H1 (cell line): ENCODE measurements around the gene DYRK2. TPM values are rescaled to one million over a fixed set of nuclear protein-coding genes. Genes with fewer than 3 reads are reported as not detected.

Experiments
- CTCF ChIA-PET: fragments of 300-600 bp; sonication (Branson Sonifier 250); formaldehyde crosslinking; loops from one replicate; lab custom pipeline; 2021; ENCODE audit not compliant: partially characterized antibody; lab: Charles Lee
- POLR2A ChIA-PET: fragments of 300-600 bp; sonication (Branson Sonifier 250); formaldehyde crosslinking; loops from one replicate; lab custom pipeline; 2021; ENCODE audit warnings: inconsistent platforms; ENCODE audit not compliant: partially characterized antibody; lab: Charles Lee
- DNase-seq, 2 experiments: peaks; one replicate each; pipeline versions ENCODE4 v3.0.0 to v3.0.0-alpha.2; 2010 to 2022; ENCODE audit warnings: low spot score in 2 of 2, low read depth in 1 of 2, mixed read lengths in 1 of 2
- FAIRE-seq: peaks from 2 replicates; lab custom pipeline; 2011; peaks lifted over from hg19 to GRCh38; lab: Jason Lieb, UNC
- H2AFZ ChIP-seq: 2 replicates; pipeline ENCODE4 v1.8.1; 2012; ENCODE audit warnings: low read length, inconsistent platforms
- H2AK5ac ChIP-seq: 2 replicates; pipeline ENCODE4 v1.6.1; 2013; ENCODE audit warnings: low read depth, low read length
- H2BK120ac ChIP-seq: replicated peaks from 2 replicates; pipeline ENCODE3; 2013; ENCODE audit warnings: low read depth, low read length, inconsistent platforms
- H2BK12ac ChIP-seq: 2 replicates; pipeline ENCODE4 v1.6.1; 2013; ENCODE audit warnings: low read depth, low read length
- H2BK15ac ChIP-seq: 2 replicates; pipeline ENCODE4 v1.6.1; 2013; ENCODE audit warnings: low read length
- H2BK20ac ChIP-seq: 2 replicates; pipeline ENCODE4 v1.6.1; 2013; ENCODE audit warnings: low read length
- H2BK5ac ChIP-seq: 2 replicates; pipeline ENCODE4 v1.6.1; 2013; ENCODE audit warnings: low read depth, low read length
- H3K14ac ChIP-seq: 2 replicates; pipeline ENCODE4 v1.6.1; 2013; ENCODE audit warnings: inconsistent platforms; ENCODE audit not compliant: insufficient read length
- H3K18ac ChIP-seq: 2 replicates; pipeline ENCODE4 v1.6.1; 2013; ENCODE audit warnings: low read length; ENCODE audit errors: extremely low read depth
- H3K23ac ChIP-seq: 2 replicates; pipeline ENCODE4 v1.6.1; 2013; ENCODE audit warnings: inconsistent platforms; ENCODE audit not compliant: insufficient read length
- H3K23me2 ChIP-seq: 2 replicates; pipeline ENCODE4 v1.6.1; 2013; ENCODE audit warnings: low read depth, low read length
- H3K27ac ChIP-seq: 2 replicates; pipeline ENCODE4 v1.6.1; 2011; ENCODE audit warnings: low read depth, low read length, inconsistent platforms
- H3K27me3 ChIP-seq, 4 experiments: replicated peaks in 1 of 4; 1 replicate in 1 of 4; 2 replicates in 3 of 4; pipeline versions ENCODE4 v1.6.1 to v1.8.1; 2011 to 2013; ENCODE audit warnings: low read length in 3 of 4, mild to moderate bottlenecking in 3 of 4, inconsistent platforms in 2 of 4, mixed read lengths in 2 of 4, moderate library complexity in 1 of 4; ENCODE audit not compliant: control insufficient read depth in 3 of 4, insufficient read depth in 3 of 4; ENCODE audit errors: extremely low read depth in 1 of 4
- H3K36me3 ChIP-seq, 4 experiments: 2 replicates each; pipeline versions ENCODE4 v1.6.1 to v1.8.1; 2011 to 2013; ENCODE audit warnings: mild to moderate bottlenecking in 4 of 4, low read length in 3 of 4, moderate library complexity in 2 of 4, control low read depth in 1 of 4, inconsistent platforms in 1 of 4; ENCODE audit not compliant: insufficient read depth in 4 of 4, control insufficient read depth in 2 of 4
- H3K4ac ChIP-seq: replicated peaks from 2 replicates; pipeline ENCODE3; 2013; ENCODE audit warnings: low read length, low read depth, mixed read lengths, inconsistent platforms; ENCODE audit not compliant: insufficient read length
- H3K4me1 ChIP-seq, 4 experiments: replicated peaks in 1 of 4; 1 replicate in 1 of 4; 2 replicates in 3 of 4; pipeline versions ENCODE4 v1.6.1 to v1.8.1; 2011 to 2013; ENCODE audit warnings: low read length in 3 of 4, inconsistent platforms in 2 of 4, mixed read lengths in 1 of 4; ENCODE audit not compliant: insufficient read depth in 4 of 4, control insufficient read depth in 3 of 4
- H3K4me2 ChIP-seq, 2 experiments: 2 replicates each; pipeline versions ENCODE4 v1.6.1 to v1.8.1; 2011 to 2013; ENCODE audit warnings: low read depth in 2 of 2, low read length in 2 of 2, control low read depth in 1 of 2, inconsistent platforms in 1 of 2, mild to moderate bottlenecking in 1 of 2; ENCODE audit not compliant: insufficient read depth in 1 of 2
- H3K4me3 ChIP-seq, 4 experiments: fragments of 200-600, 300-600 bp in 1 of 4; sonication (generic), shearing (Covaris generic), sonication (Bioruptor Twin) in 1 of 4; 2 replicates each; pipeline versions ENCODE4 v1.5.1 to v1.8.1; 2011 to 2016; ENCODE audit warnings: low read length in 4 of 4, low read depth in 3 of 4, control low read depth in 2 of 4, inconsistent platforms in 2 of 4, mild to moderate bottlenecking in 2 of 4, mixed read lengths in 1 of 4, moderate library complexity in 1 of 4; ENCODE audit not compliant: insufficient read depth in 2 of 4; ENCODE audit errors: extremely low read depth in 1 of 4
- H3K56ac ChIP-seq: replicated peaks from 2 replicates; pipeline ENCODE3; 2013; ENCODE audit warnings: low read depth, mild to moderate bottlenecking, mixed read lengths, low read length, inconsistent platforms; ENCODE audit not compliant: insufficient read length
- H3K79me1 ChIP-seq: 2 replicates; pipeline ENCODE4 v1.6.1; 2013; ENCODE audit warnings: low read depth, low read length, control low read depth
- H3K79me2 ChIP-seq, 2 experiments: 2 replicates each; pipeline versions ENCODE4 v1.6.1 to v1.8.1; 2012 to 2013; ENCODE audit warnings: low read length in 2 of 2, mild to moderate bottlenecking in 2 of 2, inconsistent platforms in 1 of 2; ENCODE audit not compliant: insufficient read depth in 2 of 2, control insufficient read depth in 1 of 2
- H3K9ac ChIP-seq, 4 experiments: replicated peaks in 1 of 4; 1 replicate in 1 of 4; 2 replicates in 3 of 4; pipeline versions ENCODE4 v1.6.1 to v1.8.1; 2011 to 2013; ENCODE audit warnings: low read depth in 3 of 4, low read length in 3 of 4, control low read depth in 2 of 4, mild to moderate bottlenecking in 2 of 4, moderate library complexity in 2 of 4, inconsistent platforms in 1 of 4; ENCODE audit errors: extremely low read depth in 1 of 4
- H3K9me3 ChIP-seq, 2 experiments: 2 replicates each; pipeline versions ENCODE4 v1.6.1 to v1.8.1; 2012 to 2013; ENCODE audit warnings: mild to moderate bottlenecking in 2 of 2, moderate library complexity in 2 of 2, control low read depth in 1 of 2, inconsistent platforms in 1 of 2, low read depth in 1 of 2, low read length in 1 of 2, mixed read lengths in 1 of 2; ENCODE audit not compliant: insufficient read depth in 2 of 2
- H4K20me1 ChIP-seq, 2 experiments: replicated peaks in 1 of 2; 2 replicates each; pipeline versions ENCODE3 to v1.8.1; 2011 to 2013; ENCODE audit warnings: inconsistent platforms in 2 of 2, low read length in 2 of 2, mild to moderate bottlenecking in 1 of 2; ENCODE audit not compliant: insufficient read depth in 2 of 2, control insufficient read depth in 1 of 2
- H4K5ac ChIP-seq: 2 replicates; pipeline ENCODE4 v1.6.1; 2013; ENCODE audit warnings: low read length, low read depth, mixed read lengths, inconsistent platforms; ENCODE audit not compliant: insufficient read length
- H4K8ac ChIP-seq: 2 replicates; pipeline ENCODE4 v1.8.0; 2013; ENCODE audit warnings: mild to moderate bottlenecking, moderate library complexity, low read length, inconsistent platforms; ENCODE audit not compliant: insufficient read depth; ENCODE audit errors: extremely low read depth
- H4K91ac ChIP-seq: replicated peaks from 2 replicates; pipeline ENCODE3; 2013; ENCODE audit warnings: low read length, mixed read lengths, inconsistent platforms; ENCODE audit not compliant: insufficient read length
- CBX8 ChIP-seq: fragments of 300-800, 300-1000 bp; sonication (generic); IDR thresholded peaks from 2 replicates; pipeline ENCODE4 v1.7.1; 2016; ENCODE audit warnings: low read depth, low read length, borderline replicate concordance
- EZH2 ChIP-seq: fragments of 200-600 bp; sonication (generic); IDR thresholded peaks from 2 replicates; pipeline ENCODE4 v1.7.1; 2012; ENCODE audit warnings: low read depth, mild to moderate bottlenecking, moderate library complexity, low read length, inconsistent platforms; ENCODE audit not compliant: severe bottlenecking
- FOSL1 ChIP-seq: IDR thresholded peaks from 2 replicates; pipeline ENCODE4 v1.6.1; 2011; ENCODE audit warnings: mild to moderate bottlenecking, low read depth, low read length, moderate library complexity; ENCODE audit not compliant: insufficient read depth
- GABPA ChIP-seq: IDR thresholded peaks from 2 replicates; pipeline ENCODE4 v1.6.1; 2011; ENCODE audit warnings: mild to moderate bottlenecking, low read length, moderate library complexity, borderline replicate concordance; ENCODE audit not compliant: insufficient read depth
- HDAC6 ChIP-seq: IDR thresholded peaks from one replicate; pipeline ENCODE4 v1.7.1; 2012; ENCODE audit warnings: low read depth, mild to moderate bottlenecking, inconsistent platforms, low read length, moderate library complexity
- JUND ChIP-seq: IDR thresholded peaks from 2 replicates; pipeline ENCODE4 v1.6.1; 2011; ENCODE audit warnings: mild to moderate bottlenecking, improper control_type of control experiment, low read length
- KDM1A ChIP-seq: fragments of 200-600, 300-600 bp; sonication (generic); IDR thresholded peaks from 2 replicates; pipeline ENCODE4 v1.7.1; 2016; ENCODE audit warnings: mild to moderate bottlenecking, low read length, borderline replicate concordance
- KDM5A ChIP-seq: fragments of 200-600 bp; IDR thresholded peaks from 2 replicates; pipeline ENCODE4 v1.7.1; 2012; ENCODE audit warnings: mild to moderate bottlenecking, low read length, inconsistent platforms, mixed read lengths
- NRF1 ChIP-seq: IDR thresholded peaks from 2 replicates; pipeline ENCODE4 v1.6.1; 2011; ENCODE audit warnings: mild to moderate bottlenecking, low read depth, low read length, improper control_type of control experiment
- POLR2A ChIP-seq, 2 experiments: IDR thresholded peaks; 1 replicate in 1 of 2; 2 replicates in 1 of 2; pipeline ENCODE4 v1.6.1; 2011; ENCODE audit warnings: low read depth in 2 of 2, low read length in 2 of 2, mild to moderate bottlenecking in 2 of 2; ENCODE audit errors: control extremely low read depth in 1 of 2
- SIRT6 ChIP-seq: IDR thresholded peaks from one replicate; pipeline ENCODE4 v1.7.1; 2012; ENCODE audit warnings: low read length, inconsistent platforms
- SIX5 ChIP-seq: IDR thresholded peaks from 2 replicates; pipeline ENCODE4 v1.6.1; 2011; ENCODE audit warnings: mild to moderate bottlenecking, low read depth, low read length
- SP1 ChIP-seq: IDR thresholded peaks from 2 replicates; pipeline ENCODE4 v1.6.1; 2011; ENCODE audit warnings: low read depth, low read length
- YY1 ChIP-seq: IDR thresholded peaks from 2 replicates; pipeline ENCODE4 v1.6.1; 2011; ENCODE audit warnings: low read depth, mild to moderate bottlenecking, low read length
- WGBS, 2 experiments: shearing (Covaris generic) in 1 of 2; methylation state at CpG; one replicate each; pipeline versions ENCODE4 v1.1.6 to v1.1.7; 2013 to 2015; ENCODE audit warnings: low lambda C conversion rate in 2 of 2, mixed read lengths in 2 of 2, inconsistent platforms in 1 of 2, low coverage in 1 of 2, missing lambda C conversion rate in 1 of 2; ENCODE audit not compliant: insufficient replicate concordance in 2 of 2, insufficient coverage in 1 of 2, insufficient read length in 1 of 2; ENCODE audit errors: extremely low coverage in 1 of 2, missing lambda C conversion rate in 1 of 2; 5-methylcytosine and 5-hydroxymethylcytosine counted together
- polyA plus RNA-seq, 7 experiments: library from polyadenylated mRNA; depleted of rRNA in 3 of 7; stranded (reverse) in 5 of 7; unstranded in 2 of 7; fragments of >200 nt in 5 of 7; fragments of 200-250 nt in 2 of 7; gene quantifications; 1 replicate in 5 of 7; 2 replicates in 1 of 7; 4 replicates in 1 of 7; pipeline versions ENCODE4 v1.2.1 to v1.2.3, GENCODE V29; 2011 to 2013; ENCODE audit warnings: missing spikeins in 2 of 7, mixed read lengths in 2 of 7
- total RNA-seq: library from RNA; stranded (reverse); fragmentation: NEBNext Ultra II Directional; extraction: Animal tissue kit (Norgen Biotek cat#: 25700); gene quantifications from 2 replicates; pipeline ENCODE4 v1.2.1, GENCODE V29; 2021
- TF ChIP-seq, protein P1 (sequence below): IDR thresholded peaks from 2 replicates; pipeline ENCODE4 v1.6.1; 2012; ENCODE audit warnings: inconsistent platforms

DYRK2 gene
- total and polyA plus RNA-seq, 2 of the 8 experiments (the other 6 are each of a cell fraction or from before 2014, with no cell fraction given), result 11.2 to 31.6 TPM

DNA sequence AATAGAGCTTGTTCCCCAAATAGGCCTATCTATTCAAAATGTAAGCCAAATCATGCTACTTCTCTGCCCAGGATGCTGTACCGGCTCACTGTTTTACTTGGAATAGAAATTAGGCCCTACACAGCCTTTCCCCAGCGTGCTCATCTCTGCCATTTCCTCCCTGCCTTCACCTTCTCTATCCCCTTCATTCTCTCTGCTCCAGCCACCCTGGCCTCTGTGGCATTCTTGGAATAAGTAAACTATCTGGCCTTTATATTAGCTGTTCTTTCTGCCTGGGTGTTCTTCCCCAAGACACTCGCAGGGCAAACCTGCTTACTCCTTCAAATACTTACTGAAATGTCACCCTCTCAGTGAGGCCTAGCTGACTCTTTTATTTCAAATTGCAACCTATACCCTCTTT lies 30.9 kb upstream of the DYRK2 start:
- H3K27ac ChIP-seq, result no peak overlapping the region
- no peak overlapping the region for H2BK20ac ChIP-seq
- H3K23me2 ChIP-seq, result no peaks in the 10 kb centered on the region
- no peak overlapping the region for H2BK120ac ChIP-seq
- 87% methylated on average over 3 of the region's 3 CpGs; no CpG with 5 or more reads in 1 of the 2 experiments for WGBS, 2 experiments
- no peaks in the 10 kb centered on the region for H4K20me1 ChIP-seq
- no peaks in the 10 kb centered on the region for H3K79me1 ChIP-seq
- DNase-seq (no peak), FAIRE-seq (no peak)
- H3K79me2 ChIP-seq, result no peaks in the 10 kb centered on the region
- ChIA-PET CTCF (interaction anchor here (1.0 to 1.5 kb wide), 4 partner anchors 11 to 326 kb away, joined by 3 to 6 read pairs (median 3); no protein-coding TSS in a partner anchor), POLR2A (interaction anchor here (0.9 kb wide), 1 partner anchor 13 kb away, joined by 3 read pairs; no protein-coding TSS in a partner anchor)
- no peaks in the 10 kb centered on the region for H3K4me1 ChIP-seq
- 0 out of 4 replicates have a peak, but pooled peaks cover 2 to 4% of the 10 kb centered on the region in 2 experiments for H3K9me3 ChIP-seq
- H4K91ac ChIP-seq, result no peak overlapping the region
- no peak overlapping the region for H3K9ac ChIP-seq
- H2BK15ac ChIP-seq, result no peak overlapping the region
- H3K23ac ChIP-seq, result no peak overlapping the region
- no peak overlapping the region for H3K18ac ChIP-seq
- no peak overlapping the region for H4K8ac ChIP-seq
- no peak overlapping the region for H3K4ac ChIP-seq
- H4K5ac ChIP-seq, result no peak overlapping the region
- H3K36me3 ChIP-seq, result no peaks in the 10 kb centered on the region
- no peak overlapping the region for H2BK12ac ChIP-seq
- no peak overlapping the region for H3K4me2 ChIP-seq
- H3K4me3 ChIP-seq, result no peak overlapping the region
- H3K14ac ChIP-seq, result no peak overlapping the region
- no peak overlapping the region for H2AK5ac ChIP-seq
- H2AFZ ChIP-seq, result peak overlapping the region; percentile 40; the same call in 1 of the 2 replicates
- H2BK5ac ChIP-seq, result no peak overlapping the region
- H3K27me3 ChIP-seq, result no peaks in the 10 kb centered on the region
- no peak overlapping the region for H3K56ac ChIP-seq
- TF ChIP-seq SP1 (no peak), SIX5 (no peak), KDM5A (no peak), FOSL1 (no peak), JUND (no peak), CBX8 (no peak), NRF1 (no peak), HDAC6 (no peak), GABPA (no peak), POLR2A (IDR thresholded peaks at IDR 0.05; ENCODE audit: control extremely low read depth in 1 of 2, low read depth in 2 of 2, low read length in 2 of 2) (no peak), KDM1A (no peak), EZH2 (no peak), SIRT6 (no peak), YY1 (no peak)
- TF ChIP-seq, protein P1, sequence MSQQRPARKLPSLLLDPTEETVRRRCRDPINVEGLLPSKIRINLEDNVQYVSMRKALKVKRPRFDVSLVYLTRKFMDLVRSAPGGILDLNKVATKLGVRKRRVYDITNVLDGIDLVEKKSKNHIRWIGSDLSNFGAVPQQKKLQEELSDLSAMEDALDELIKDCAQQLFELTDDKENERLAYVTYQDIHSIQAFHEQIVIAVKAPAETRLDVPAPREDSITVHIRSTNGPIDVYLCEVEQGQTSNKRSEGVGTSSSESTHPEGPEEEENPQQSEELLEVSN, result no peak
